MM.1S (cell line): ENCODE results near the gene NOP14.

Experiments
- DNase-seq: peaks from one replicate; pipeline ENCODE4 v3.0.0-alpha.2; 2015
- H2AFZ ChIP-seq: fragments of 300-600 bp; sonication (generic); 2 replicates; pipeline ENCODE4 v1.6.0; 2016; ENCODE audit warnings: antibody characterized with exemption, low read length
- H3F3A ChIP-seq: fragments of 300-600 bp; sonication (generic); 2 replicates; pipeline ENCODE4 v1.6.1; 2016; ENCODE audit warnings: mild to moderate bottlenecking, antibody characterized with exemption, low read length, moderate library complexity, mixed read lengths; ENCODE audit not compliant: insufficient read depth
- H3K27ac ChIP-seq: fragments of 300-600 bp; sonication (generic); 2 replicates; pipeline ENCODE4 v1.5.1; 2016; ENCODE audit warnings: mild to moderate bottlenecking, low read length
- H3K27me3 ChIP-seq: fragments of 300-600 bp; sonication (generic); replicated peaks from 2 replicates; pipeline ENCODE4 v1.6.0; 2016; ENCODE audit warnings: low read length; ENCODE audit not compliant: insufficient read depth
- H3K36me3 ChIP-seq: fragments of 300-600 bp; sonication (generic); replicated peaks from 2 replicates; pipeline ENCODE4 v1.6.1; 2016; ENCODE audit warnings: mild to moderate bottlenecking, low read length, mixed read lengths; ENCODE audit not compliant: insufficient read depth
- H3K4me1 ChIP-seq: fragments of 300-600 bp; sonication (generic); 2 replicates; pipeline ENCODE4 v1.6.1; 2016; ENCODE audit warnings: low read length, mixed read lengths
- H3K4me2 ChIP-seq: fragments of 300-600 bp; sonication (generic); 2 replicates; pipeline ENCODE4 v1.6.0; 2016; ENCODE audit warnings: low read depth, low read length
- H3K4me3 ChIP-seq: fragments of 300-600 bp; sonication (generic); 2 replicates; pipeline ENCODE4 v1.5.1; 2016; ENCODE audit warnings: low read length, mixed read lengths
- H3K79me2 ChIP-seq: fragments of 300-600 bp; sonication (generic); 2 replicates; pipeline ENCODE4 v1.6.1; 2016; ENCODE audit warnings: mixed run types, low read length, mixed read lengths
- H3K9ac ChIP-seq: fragments of 300-600 bp; sonication (generic); 2 replicates; pipeline ENCODE4 v1.6.1; 2016; ENCODE audit warnings: low read length, mixed read lengths
- H3K9me2 ChIP-seq: fragments of 300-600 bp; sonication (generic); replicated peaks from 2 replicates; pipeline ENCODE4 v1.6.1; 2016; ENCODE audit warnings: mild to moderate bottlenecking, low read length, mixed read lengths; ENCODE audit not compliant: insufficient read depth
- H3K9me3 ChIP-seq: fragments of 300-600 bp; sonication (generic); replicated peaks from 2 replicates; pipeline ENCODE4 v1.6.1; 2016; ENCODE audit warnings: mild to moderate bottlenecking, low read length, mixed read lengths; ENCODE audit not compliant: insufficient read depth
- H4K20me1 ChIP-seq: fragments of 300-600 bp; sonication (generic); 2 replicates; pipeline ENCODE4 v1.6.1; 2016; ENCODE audit warnings: mild to moderate bottlenecking, low read length, moderate library complexity, mixed read lengths; ENCODE audit not compliant: insufficient read depth
- EZH2 ChIP-seq: fragments of 300-600 bp; sonication (generic); optimal IDR thresholded peaks from 2 replicates; pipeline ENCODE3; 2017; ENCODE audit warnings: low read depth, mild to moderate bottlenecking, antibody characterized with exemption, low read length, mixed read lengths
- EZH2phosphoT487 ChIP-seq: fragments of 300-600 bp; sonication (generic); IDR thresholded peaks from 2 replicates; pipeline ENCODE4 v1.6.1; 2018; ENCODE audit warnings: antibody characterized with exemption, low read length
- TF ChIP-seq, protein P1 (sequence below): fragments of 300-600 bp; sonication (generic); IDR thresholded peaks from 2 replicates; pipeline ENCODE4 v1.5.1; 2016; ENCODE audit warnings: antibody characterized with exemption, low read length, mixed read lengths

Gene NOP14

GRCh38 chr4:2906218-2906617 lies 57.0 kb downstream of the NOP14 start:
- Histone ChIP-seq H3K9me2 (no peaks in the 10 kb centered on the region), H3K9ac (no peak overlapping the region), H3K4me3 (no peak overlapping the region), H3K4me2 (no peak overlapping the region), H3F3A (no peaks in the 10 kb centered on the region), H3K4me1 (no peaks in the 10 kb centered on the region), H2AFZ (no peak overlapping the region), H3K9me3 (no peaks in the 10 kb centered on the region), H3K36me3 (no peaks in the 10 kb centered on the region), H3K27ac (no peak overlapping the region), H3K79me2 (no peaks in the 10 kb centered on the region), H3K27me3 (no peaks in the 10 kb centered on the region), H4K20me1 (no peaks in the 10 kb centered on the region)
- TF ChIP-seq EZH2phosphoT487: no peak
- TF ChIP-seq EZH2: no peak
- TF ChIP-seq, protein P1, sequence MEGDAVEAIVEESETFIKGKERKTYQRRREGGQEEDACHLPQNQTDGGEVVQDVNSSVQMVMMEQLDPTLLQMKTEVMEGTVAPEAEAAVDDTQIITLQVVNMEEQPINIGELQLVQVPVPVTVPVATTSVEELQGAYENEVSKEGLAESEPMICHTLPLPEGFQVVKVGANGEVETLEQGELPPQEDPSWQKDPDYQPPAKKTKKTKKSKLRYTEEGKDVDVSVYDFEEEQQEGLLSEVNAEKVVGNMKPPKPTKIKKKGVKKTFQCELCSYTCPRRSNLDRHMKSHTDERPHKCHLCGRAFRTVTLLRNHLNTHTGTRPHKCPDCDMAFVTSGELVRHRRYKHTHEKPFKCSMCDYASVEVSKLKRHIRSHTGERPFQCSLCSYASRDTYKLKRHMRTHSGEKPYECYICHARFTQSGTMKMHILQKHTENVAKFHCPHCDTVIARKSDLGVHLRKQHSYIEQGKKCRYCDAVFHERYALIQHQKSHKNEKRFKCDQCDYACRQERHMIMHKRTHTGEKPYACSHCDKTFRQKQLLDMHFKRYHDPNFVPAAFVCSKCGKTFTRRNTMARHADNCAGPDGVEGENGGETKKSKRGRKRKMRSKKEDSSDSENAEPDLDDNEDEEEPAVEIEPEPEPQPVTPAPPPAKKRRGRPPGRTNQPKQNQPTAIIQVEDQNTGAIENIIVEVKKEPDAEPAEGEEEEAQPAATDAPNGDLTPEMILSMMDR: no peak
- no peak for DNase-seq

GRCh38 chr4:2905544-2905943 lies 57.7 kb downstream of the NOP14 start:
- H2AFZ ChIP-seq: no peak overlapping the region
- H3F3A ChIP-seq: no peaks in the 10 kb centered on the region
- H3K9me3 ChIP-seq: no peaks in the 10 kb centered on the region
- H3K4me3 ChIP-seq: no peak overlapping the region
- no peaks in the 10 kb centered on the region for H4K20me1 ChIP-seq
- H3K36me3 ChIP-seq: no peaks in the 10 kb centered on the region
- H3K27ac ChIP-seq: no peak overlapping the region
- H3K9ac ChIP-seq: no peak overlapping the region
- H3K4me1 ChIP-seq: no peaks in the 10 kb centered on the region
- H3K79me2 ChIP-seq: no peaks in the 10 kb centered on the region
- H3K4me2 ChIP-seq: no peak overlapping the region
- no peak for DNase-seq
- TF ChIP-seq EZH2phosphoT487 (no peak), EZH2 (no peak)
- TF ChIP-seq, protein P1: no peak
- H3K27me3 ChIP-seq: no peaks in the 10 kb centered on the region
- H3K9me2 ChIP-seq: no peaks in the 10 kb centered on the region

GRCh38 chr4:2902126-2902525 lies 61.1 kb downstream of the NOP14 start:
- no peaks in the 10 kb centered on the region for H3K4me1 ChIP-seq
- H2AFZ ChIP-seq: no peak overlapping the region
- no peaks in the 10 kb centered on the region for H3K9me3 ChIP-seq
- no peaks in the 10 kb centered on the region for H3K79me2 ChIP-seq
- no peak overlapping the region for H3K4me3 ChIP-seq
- TF ChIP-seq EZH2phosphoT487 (no peak), EZH2 (no peak)
- TF ChIP-seq, protein P1: no peak
- H3K27me3 ChIP-seq: no peaks in the 10 kb centered on the region
- no peak for DNase-seq
- H3K9ac ChIP-seq: no peak overlapping the region
- H3K4me2 ChIP-seq: no peak overlapping the region
- H3K27ac ChIP-seq: no peak overlapping the region
- H3F3A ChIP-seq: no peaks in the 10 kb centered on the region
- H4K20me1 ChIP-seq: no peaks in the 10 kb centered on the region
- H3K36me3 ChIP-seq: peaks cover 5% of the 10 kb centered on the region; the same call in 1 of the 2 replicates
- no peaks in the 10 kb centered on the region for H3K9me2 ChIP-seq
